ENCODE measurements around the gene ATP6V0C.

Gene ATP6V0C

DNA sequence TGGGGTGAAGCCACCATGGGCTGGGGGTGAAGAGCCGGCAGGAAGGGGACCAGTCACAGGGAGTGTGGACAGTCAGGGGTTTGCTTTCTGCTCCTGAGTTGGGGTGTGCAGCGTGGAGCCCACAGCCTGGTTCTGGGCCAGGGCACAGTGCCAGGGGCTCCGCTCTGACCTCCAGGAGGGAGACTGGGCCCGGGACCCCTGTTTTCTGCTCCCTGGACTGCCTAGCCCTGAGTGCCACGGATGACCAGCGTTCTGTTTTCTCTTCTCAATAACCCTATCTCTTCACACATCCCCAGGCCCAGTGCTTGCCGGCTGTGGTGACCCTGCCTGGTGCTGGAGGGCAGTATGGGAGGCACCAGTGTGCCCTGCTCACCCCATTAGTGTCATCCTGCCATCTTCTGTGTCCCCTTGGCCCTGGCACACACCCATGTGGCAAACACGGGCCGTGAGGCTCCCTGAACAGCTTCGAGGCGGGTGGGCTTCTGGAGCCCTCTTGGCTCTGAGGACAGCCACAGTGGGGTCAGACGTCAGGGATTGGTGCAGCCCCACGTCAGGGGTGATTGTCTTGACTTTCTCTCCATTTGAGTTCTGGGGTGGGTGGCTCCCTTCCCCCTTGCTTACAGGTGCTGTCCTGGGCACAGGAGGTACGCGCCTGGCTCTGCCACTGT is 16.3 kb downstream of the ATP6V0C start:
- no peak overlapping the region for H3K4me3 ChIP-seq (ENCODE audit: low read length)
- TF ChIP-seq, protein P1, sequence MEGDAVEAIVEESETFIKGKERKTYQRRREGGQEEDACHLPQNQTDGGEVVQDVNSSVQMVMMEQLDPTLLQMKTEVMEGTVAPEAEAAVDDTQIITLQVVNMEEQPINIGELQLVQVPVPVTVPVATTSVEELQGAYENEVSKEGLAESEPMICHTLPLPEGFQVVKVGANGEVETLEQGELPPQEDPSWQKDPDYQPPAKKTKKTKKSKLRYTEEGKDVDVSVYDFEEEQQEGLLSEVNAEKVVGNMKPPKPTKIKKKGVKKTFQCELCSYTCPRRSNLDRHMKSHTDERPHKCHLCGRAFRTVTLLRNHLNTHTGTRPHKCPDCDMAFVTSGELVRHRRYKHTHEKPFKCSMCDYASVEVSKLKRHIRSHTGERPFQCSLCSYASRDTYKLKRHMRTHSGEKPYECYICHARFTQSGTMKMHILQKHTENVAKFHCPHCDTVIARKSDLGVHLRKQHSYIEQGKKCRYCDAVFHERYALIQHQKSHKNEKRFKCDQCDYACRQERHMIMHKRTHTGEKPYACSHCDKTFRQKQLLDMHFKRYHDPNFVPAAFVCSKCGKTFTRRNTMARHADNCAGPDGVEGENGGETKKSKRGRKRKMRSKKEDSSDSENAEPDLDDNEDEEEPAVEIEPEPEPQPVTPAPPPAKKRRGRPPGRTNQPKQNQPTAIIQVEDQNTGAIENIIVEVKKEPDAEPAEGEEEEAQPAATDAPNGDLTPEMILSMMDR (IDR thresholded peaks at IDR 0.05; ENCODE audit: low read depth, low read length, poor library complexity, severe bottlenecking), result no peak
- TF ChIP-seq EZH2phosphoT487 (IDR thresholded peaks at IDR 0.05; ENCODE audit: borderline replicate concordance, low read length), result no peak
- no peaks in the 10 kb centered on the region for H3K27me3 ChIP-seq (ENCODE audit: control insufficient read depth, low read length)
- H3K9me3 ChIP-seq (ENCODE audit: control insufficient read depth, insufficient read depth, low read length), result no peaks in the 10 kb centered on the region
- H3K9me2 ChIP-seq (replicated peaks; ENCODE audit: control insufficient read depth, low read length), result no peaks in the 10 kb centered on the region
- peaks cover 26% of the 10 kb centered on the region for H3K36me3 ChIP-seq (ENCODE audit: control insufficient read depth, low read length)
- H4K20me1 ChIP-seq (ENCODE audit: control insufficient read depth, insufficient read depth, low read depth, low read length), result no peaks in the 10 kb centered on the region
- no peak overlapping the region for H3K27ac ChIP-seq (ENCODE audit: low read depth, low read length)
- peaks cover 6% of the 10 kb centered on the region for H3F3A ChIP-seq (ENCODE audit: control insufficient read depth, insufficient read depth)
- H3K4me1 ChIP-seq (ENCODE audit: control insufficient read depth, low read length), result peaks cover 19% of the 10 kb centered on the region
- no peak overlapping the region for H3K4me2 ChIP-seq (ENCODE audit: low read length)
- H3K79me2 ChIP-seq (ENCODE audit: control insufficient read depth, low read length), result no peaks in the 10 kb centered on the region

DNA sequence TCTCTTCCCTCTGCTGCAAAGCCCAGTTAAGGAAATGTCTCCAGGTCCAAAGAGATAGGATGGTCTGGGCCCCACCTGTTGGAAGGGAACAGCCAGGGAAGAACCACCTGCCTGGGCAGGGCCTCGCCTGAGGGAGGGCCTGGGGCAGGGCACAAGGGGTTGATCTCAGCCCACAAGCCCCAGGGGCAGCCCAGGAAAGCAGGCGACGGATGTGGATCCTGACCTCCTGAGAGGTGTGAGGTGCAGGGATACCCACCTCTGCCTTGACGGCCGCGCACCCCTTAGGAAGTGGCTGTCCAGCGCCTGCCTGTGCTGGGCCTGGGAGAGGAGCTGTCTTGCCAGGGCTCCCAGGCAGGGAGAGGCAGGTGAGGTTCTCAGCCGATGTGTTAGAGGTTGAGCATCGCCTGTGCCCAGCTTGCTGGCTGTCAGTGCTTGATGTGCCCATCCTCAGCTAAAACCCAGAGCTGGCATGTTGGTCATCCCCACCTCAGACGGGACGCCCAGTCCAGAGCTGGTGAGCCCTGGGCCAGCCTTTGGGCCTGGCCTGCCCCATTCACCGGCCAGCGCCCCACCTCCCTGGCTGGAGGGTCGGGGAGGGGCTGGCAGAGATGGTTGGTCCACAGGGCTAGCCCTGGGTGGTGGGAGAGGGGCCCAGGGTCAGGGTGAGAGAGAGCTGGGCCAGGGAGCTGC is 17.0 kb downstream of the ATP6V0C start:
- no peaks in the 10 kb centered on the region for H3K9me3 ChIP-seq (ENCODE audit: control insufficient read depth, insufficient read depth, low read length)
- no peaks in the 10 kb centered on the region for H3K79me2 ChIP-seq (ENCODE audit: control insufficient read depth, low read length)
- H3K4me2 ChIP-seq (ENCODE audit: low read length), result peak overlapping the region; percentile 86; the same call in 1 of the 2 replicates
- TF ChIP-seq, protein P1 (IDR thresholded peaks at IDR 0.05; ENCODE audit: low read depth, low read length, poor library complexity, severe bottlenecking), result no peak
- TF ChIP-seq EZH2phosphoT487 (IDR thresholded peaks at IDR 0.05; ENCODE audit: borderline replicate concordance, low read length), result no peak
- peaks cover 19% of the 10 kb centered on the region for H3K4me1 ChIP-seq (ENCODE audit: control insufficient read depth, low read length)
- peaks cover 6% of the 10 kb centered on the region for H3F3A ChIP-seq (ENCODE audit: control insufficient read depth, insufficient read depth)
- peaks cover 25% of the 10 kb centered on the region for H3K36me3 ChIP-seq (ENCODE audit: control insufficient read depth, low read length)
- H3K4me3 ChIP-seq (ENCODE audit: low read length), result no peak overlapping the region
- no peaks in the 10 kb centered on the region for H4K20me1 ChIP-seq (ENCODE audit: control insufficient read depth, insufficient read depth, low read depth, low read length)
- H3K27me3 ChIP-seq (ENCODE audit: control insufficient read depth, low read length), result no peaks in the 10 kb centered on the region
- no peak overlapping the region for H3K27ac ChIP-seq (ENCODE audit: low read depth, low read length)
- no peaks in the 10 kb centered on the region for H3K9me2 ChIP-seq (replicated peaks; ENCODE audit: control insufficient read depth, low read length)

DNA sequence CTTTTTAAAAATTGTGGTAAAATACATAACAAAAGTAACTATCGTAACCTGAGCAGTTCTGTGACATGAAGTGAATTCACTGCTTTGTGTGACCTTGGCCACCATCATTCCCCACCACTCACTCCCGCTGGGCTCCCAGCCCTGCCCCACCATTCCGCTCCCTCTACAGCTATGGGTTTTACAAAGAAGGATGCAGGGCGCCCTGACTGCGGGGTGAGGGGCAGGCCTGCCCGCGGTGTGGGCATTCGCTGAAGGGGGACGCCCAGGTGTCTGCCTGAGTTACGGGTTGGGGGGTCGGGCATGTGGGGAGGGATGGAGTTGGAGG is 17.6 kb downstream of the ATP6V0C start, which contains the start of gene CEMP1:
TSS of gene CEMP1 (minus strand) at position 38 of the 325 bp plus-strand sequence. CDS start 335 bp downstream, outside the sequence.
- H3K9me2 ChIP-seq (replicated peaks; ENCODE audit: control insufficient read depth, low read length), result no peaks in the 10 kb centered on the region

More for the DNA sequence above, 17.6 kb downstream of the ATP6V0C start, which contains the start of gene CEMP1:
- peaks cover 20% of the 10 kb centered on the region for H3K4me1 ChIP-seq (ENCODE audit: control insufficient read depth, low read length)
- peak within 1 kb of the TSS; percentile 77 for H3K27ac ChIP-seq (ENCODE audit: low read depth, low read length)
- TF ChIP-seq EZH2phosphoT487 (IDR thresholded peaks at IDR 0.05; ENCODE audit: borderline replicate concordance, low read length), result no peak
- TF ChIP-seq, protein P1 (IDR thresholded peaks at IDR 0.05; ENCODE audit: low read depth, low read length, poor library complexity, severe bottlenecking), result no peak
- no peaks in the 10 kb centered on the region for H3K79me2 ChIP-seq (ENCODE audit: control insufficient read depth, low read length)
- no peaks in the 10 kb centered on the region for H4K20me1 ChIP-seq (ENCODE audit: control insufficient read depth, insufficient read depth, low read depth, low read length)
- H3K4me3 ChIP-seq (ENCODE audit: low read length), result peak within 1 kb of the TSS; percentile 76
- H3K9me3 ChIP-seq (ENCODE audit: control insufficient read depth, insufficient read depth, low read length), result no peaks in the 10 kb centered on the region
- H3K27me3 ChIP-seq (ENCODE audit: control insufficient read depth, low read length), result no peaks in the 10 kb centered on the region
- H3K4me2 ChIP-seq (ENCODE audit: low read length), result peak within 1 kb of the TSS; percentile 86
- peaks cover 6% of the 10 kb centered on the region for H3F3A ChIP-seq (ENCODE audit: control insufficient read depth, insufficient read depth)
- H3K36me3 ChIP-seq (ENCODE audit: control insufficient read depth, low read length), result peaks cover 21% of the 10 kb centered on the region

Measured in DOHH2 (cell line).